Tibial nerve (tissue), 4 donors: ENCODE measurements around the gene KLHL13.

Source experiments
- EP300 ChIP-seq, 2 donors: sonication (generic); formaldehyde crosslinking; IDR thresholded peaks; one replicate each; pipeline ENCODE4 v1.6.1; 2017; ENCODE audit warnings: antibody characterized with exemption in 2 of 2, mild to moderate bottlenecking in 1 of 2
- POLR2A ChIP-seq, 2 donors: fragments of 450-650 bp; IDR thresholded peaks; one replicate each; pipeline ENCODE4 v1.6.1; 2017; ENCODE audit warnings: antibody characterized with exemption in 2 of 2, mild to moderate bottlenecking in 2 of 2, moderate library complexity in 2 of 2
- TF ChIP-seq, protein P1 (sequence below), 5 experiments: fragments of 200-600 bp in 3 of 5; fragments of 450-650 bp in 2 of 5; sonication (generic) in 3 of 5; IDR thresholded peaks; one replicate each; pipeline ENCODE4 v1.5.1; 2016 to 2019; ENCODE audit warnings: antibody characterized with exemption in 5 of 5, mild to moderate bottlenecking in 3 of 5, moderate library complexity in 2 of 5

DNA sequence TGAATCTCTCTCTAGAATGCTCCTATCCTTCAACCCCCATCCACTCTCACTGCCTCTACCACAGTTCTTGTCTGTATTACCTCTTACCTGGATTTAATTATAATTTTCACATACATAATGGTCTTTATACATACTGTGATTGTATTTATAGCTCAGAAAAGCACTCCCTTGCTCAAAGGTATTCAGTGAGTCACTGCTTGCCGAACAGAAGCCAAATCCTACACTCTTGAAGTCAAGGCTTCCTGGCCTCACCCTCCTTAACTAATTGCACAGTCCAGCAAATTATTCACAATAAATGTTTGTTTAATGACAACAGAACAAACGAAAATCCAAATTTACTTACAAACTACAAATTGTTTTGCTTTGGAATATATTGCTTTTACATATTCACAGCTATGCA, 159.5 kb downstream of the KLHL13 start:
- no peak for TF ChIP-seq POLR2A (IDR thresholded peaks at IDR 0.05)
- TF ChIP-seq, protein P1, sequence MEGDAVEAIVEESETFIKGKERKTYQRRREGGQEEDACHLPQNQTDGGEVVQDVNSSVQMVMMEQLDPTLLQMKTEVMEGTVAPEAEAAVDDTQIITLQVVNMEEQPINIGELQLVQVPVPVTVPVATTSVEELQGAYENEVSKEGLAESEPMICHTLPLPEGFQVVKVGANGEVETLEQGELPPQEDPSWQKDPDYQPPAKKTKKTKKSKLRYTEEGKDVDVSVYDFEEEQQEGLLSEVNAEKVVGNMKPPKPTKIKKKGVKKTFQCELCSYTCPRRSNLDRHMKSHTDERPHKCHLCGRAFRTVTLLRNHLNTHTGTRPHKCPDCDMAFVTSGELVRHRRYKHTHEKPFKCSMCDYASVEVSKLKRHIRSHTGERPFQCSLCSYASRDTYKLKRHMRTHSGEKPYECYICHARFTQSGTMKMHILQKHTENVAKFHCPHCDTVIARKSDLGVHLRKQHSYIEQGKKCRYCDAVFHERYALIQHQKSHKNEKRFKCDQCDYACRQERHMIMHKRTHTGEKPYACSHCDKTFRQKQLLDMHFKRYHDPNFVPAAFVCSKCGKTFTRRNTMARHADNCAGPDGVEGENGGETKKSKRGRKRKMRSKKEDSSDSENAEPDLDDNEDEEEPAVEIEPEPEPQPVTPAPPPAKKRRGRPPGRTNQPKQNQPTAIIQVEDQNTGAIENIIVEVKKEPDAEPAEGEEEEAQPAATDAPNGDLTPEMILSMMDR (IDR thresholded peaks at IDR 0.05), result no peak
- TF ChIP-seq EP300 (IDR thresholded peaks at IDR 0.05), result no peak
